Esophagus squamous epithelium (tissue), 4 donors: Measurements from ENCODE around the gene RANGAP1.

ENCODE experiments used
- CTCF ChIP-seq, 6 experiments: fragments of 450-650 bp in 4 of 6; fragments of 200-600 bp in 2 of 6; sonication (generic) in 2 of 6; IDR thresholded peaks; one replicate each; pipeline ENCODE4 v1.5.1; 2016 to 2019; ENCODE audit warnings: antibody characterized with exemption in 6 of 6, mild to moderate bottlenecking in 4 of 6, moderate library complexity in 4 of 6
- POLR2A ChIP-seq, 4 donors: fragments of 450-650 bp; IDR thresholded peaks; one replicate each; pipeline ENCODE4 v1.6.1; 2017; ENCODE audit warnings: antibody characterized with exemption in 4 of 4, mild to moderate bottlenecking in 4 of 4, moderate library complexity in 3 of 4

- no peak for TF ChIP-seq POLR2A (IDR thresholded peaks at IDR 0.05)
- no peak for TF ChIP-seq CTCF (IDR thresholded peaks at IDR 0.05)
Observed at GRCh38 chr22:41280854-41281253, 5.1 kb downstream of the RANGAP1 start.
